Measurements from ENCODE around the gene PARD6B.

DNA sequence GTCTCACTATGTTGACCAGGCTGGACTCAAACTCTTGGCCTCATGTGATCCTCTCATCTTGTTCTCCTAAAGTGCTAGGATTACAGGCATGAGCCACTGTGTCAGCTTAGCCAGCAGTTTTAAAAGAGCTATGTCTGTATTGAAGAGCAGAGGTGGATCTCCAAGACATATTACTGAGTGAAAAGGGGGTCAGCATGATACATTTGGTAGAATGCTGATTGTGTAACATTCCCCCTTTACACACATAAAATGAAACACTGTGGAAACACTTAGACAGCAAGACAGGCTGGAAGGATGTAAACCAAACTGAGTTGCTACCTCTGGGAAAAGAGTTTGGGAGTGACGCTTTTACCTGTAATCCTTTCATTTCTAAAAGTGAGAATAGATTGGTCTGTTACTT, 38.4 kb upstream of the PARD6B start:
- TF ChIP-seq, protein P1, sequence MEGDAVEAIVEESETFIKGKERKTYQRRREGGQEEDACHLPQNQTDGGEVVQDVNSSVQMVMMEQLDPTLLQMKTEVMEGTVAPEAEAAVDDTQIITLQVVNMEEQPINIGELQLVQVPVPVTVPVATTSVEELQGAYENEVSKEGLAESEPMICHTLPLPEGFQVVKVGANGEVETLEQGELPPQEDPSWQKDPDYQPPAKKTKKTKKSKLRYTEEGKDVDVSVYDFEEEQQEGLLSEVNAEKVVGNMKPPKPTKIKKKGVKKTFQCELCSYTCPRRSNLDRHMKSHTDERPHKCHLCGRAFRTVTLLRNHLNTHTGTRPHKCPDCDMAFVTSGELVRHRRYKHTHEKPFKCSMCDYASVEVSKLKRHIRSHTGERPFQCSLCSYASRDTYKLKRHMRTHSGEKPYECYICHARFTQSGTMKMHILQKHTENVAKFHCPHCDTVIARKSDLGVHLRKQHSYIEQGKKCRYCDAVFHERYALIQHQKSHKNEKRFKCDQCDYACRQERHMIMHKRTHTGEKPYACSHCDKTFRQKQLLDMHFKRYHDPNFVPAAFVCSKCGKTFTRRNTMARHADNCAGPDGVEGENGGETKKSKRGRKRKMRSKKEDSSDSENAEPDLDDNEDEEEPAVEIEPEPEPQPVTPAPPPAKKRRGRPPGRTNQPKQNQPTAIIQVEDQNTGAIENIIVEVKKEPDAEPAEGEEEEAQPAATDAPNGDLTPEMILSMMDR (IDR thresholded peaks at IDR 0.05; ENCODE audit: extremely low read depth in 1 of 2, insufficient read depth in 1 of 2, low read depth in 1 of 2, low read length in 2 of 2): no peak
- TF ChIP-seq POLR2A (IDR thresholded peaks at IDR 0.05; ENCODE audit: low read depth, low read length): no peak
- no peak for TF ChIP-seq JUN (IDR thresholded peaks at IDR 0.05; ENCODE audit: borderline replicate concordance, insufficient read depth, insufficient read length, low read depth)
- TF ChIP-seq GATA2 (IDR thresholded peaks at IDR 0.05; ENCODE audit: insufficient read depth, insufficient read length, low read depth, low read length): no peak
- TF ChIP-seq POLR2AphosphoS5 (IDR thresholded peaks at IDR 0.05; ENCODE audit: insufficient read depth, low read depth, low read length): no peak
- no peak for TF ChIP-seq MYC (IDR thresholded peaks at IDR 0.05; ENCODE audit: low read depth, low read length)
- no peak for TF ChIP-seq EZH2 (IDR thresholded peaks at IDR 0.05; ENCODE audit: borderline replicate concordance, low read depth, low read length, severe bottlenecking)
- TF ChIP-seq, protein P2, sequence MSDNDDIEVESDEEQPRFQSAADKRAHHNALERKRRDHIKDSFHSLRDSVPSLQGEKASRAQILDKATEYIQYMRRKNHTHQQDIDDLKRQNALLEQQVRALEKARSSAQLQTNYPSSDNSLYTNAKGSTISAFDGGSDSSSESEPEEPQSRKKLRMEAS (IDR thresholded peaks at IDR 0.05; ENCODE audit: insufficient read depth, insufficient read length): no peak
- no peak for TF ChIP-seq FOS (IDR thresholded peaks at IDR 0.05; ENCODE audit: borderline replicate concordance, insufficient read depth, low read length)

All from endothelial cell of umbilical vein (primary cell).